Amniotic epithelial cell (primary cell): ENCODE results near the gene MMP28.
A peak's percentile ranks its signal among the peaks of the same experiment; 100 is the strongest.

Experiments used
- DNase-seq: peaks from one replicate; pipeline ENCODE4 v3.0.0-alpha.2; 2010; ENCODE audit warnings: low read depth

MMP28 gene, protein sequence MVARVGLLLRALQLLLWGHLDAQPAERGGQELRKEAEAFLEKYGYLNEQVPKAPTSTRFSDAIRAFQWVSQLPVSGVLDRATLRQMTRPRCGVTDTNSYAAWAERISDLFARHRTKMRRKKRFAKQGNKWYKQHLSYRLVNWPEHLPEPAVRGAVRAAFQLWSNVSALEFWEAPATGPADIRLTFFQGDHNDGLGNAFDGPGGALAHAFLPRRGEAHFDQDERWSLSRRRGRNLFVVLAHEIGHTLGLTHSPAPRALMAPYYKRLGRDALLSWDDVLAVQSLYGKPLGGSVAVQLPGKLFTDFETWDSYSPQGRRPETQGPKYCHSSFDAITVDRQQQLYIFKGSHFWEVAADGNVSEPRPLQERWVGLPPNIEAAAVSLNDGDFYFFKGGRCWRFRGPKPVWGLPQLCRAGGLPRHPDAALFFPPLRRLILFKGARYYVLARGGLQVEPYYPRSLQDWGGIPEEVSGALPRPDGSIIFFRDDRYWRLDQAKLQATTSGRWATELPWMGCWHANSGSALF

DNA sequence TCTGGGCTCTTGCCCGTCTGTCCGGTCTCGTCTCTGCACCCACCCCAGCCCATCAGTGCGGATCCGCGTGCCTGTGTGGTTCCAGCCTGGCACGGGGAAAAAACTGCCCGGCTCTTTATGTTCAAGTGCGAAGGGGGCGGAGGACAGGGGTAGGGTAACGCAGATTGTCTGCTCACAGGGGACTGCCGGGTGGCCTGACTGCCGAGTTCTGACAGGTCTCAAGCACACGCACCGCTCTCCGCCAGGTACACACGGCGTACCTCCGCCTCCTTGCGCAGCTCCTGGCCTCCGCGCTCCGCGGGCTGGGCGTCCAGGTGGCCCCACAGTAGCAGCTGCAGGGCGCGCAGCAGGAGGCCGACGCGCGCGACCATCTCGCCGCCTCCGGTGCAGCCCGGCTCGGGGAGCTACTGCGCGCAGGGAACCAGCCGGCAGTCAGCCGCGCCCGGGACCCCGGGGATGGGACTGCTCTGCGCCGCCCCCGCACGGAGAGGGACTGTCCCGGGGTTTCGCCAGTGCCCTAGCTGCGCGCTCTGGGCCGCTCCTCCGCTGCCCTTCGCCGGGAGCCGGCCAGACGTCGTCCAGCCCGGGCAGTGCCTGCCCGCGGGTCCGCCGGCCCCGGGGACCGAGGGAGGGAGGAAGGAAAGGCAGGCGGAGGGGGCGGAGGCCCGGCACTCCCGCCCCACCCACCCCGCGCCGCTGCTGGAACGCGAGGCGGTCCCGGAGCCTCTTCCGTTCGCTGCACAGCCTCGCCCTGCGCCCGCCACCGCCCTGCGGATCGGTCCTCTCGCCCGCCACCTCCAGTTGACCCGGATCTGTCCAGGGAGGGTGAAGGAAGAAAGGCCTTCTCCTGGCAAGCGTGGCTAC, at the start of gene MMP28:
MMP28 (minus strand) TSS at position 635 of the 864 bp plus-strand sequence; CDS start at position 371, 264 bp downstream.
- DNase-seq: peak; percentile 24

DNA sequence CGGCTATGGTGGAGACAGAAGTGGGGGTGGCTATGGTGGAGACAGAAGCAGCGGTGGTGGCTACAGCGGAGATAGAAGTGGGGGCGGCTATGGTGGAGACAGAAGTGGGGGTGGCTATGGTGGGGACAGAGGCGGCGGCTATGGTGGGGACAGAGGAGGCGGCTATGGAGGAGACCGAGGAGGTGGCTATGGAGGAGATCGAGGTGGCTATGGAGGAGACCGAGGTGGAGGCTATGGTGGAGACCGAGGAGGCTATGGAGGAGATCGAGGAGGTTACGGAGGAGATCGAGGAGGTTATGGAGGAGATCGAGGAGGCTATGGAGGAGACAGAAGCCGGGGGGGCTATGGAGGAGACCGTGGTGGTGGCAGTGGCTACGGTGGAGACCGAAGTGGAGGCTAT, 49.1 kb upstream of the MMP28 start:
- DNase-seq: no peak

DNA sequence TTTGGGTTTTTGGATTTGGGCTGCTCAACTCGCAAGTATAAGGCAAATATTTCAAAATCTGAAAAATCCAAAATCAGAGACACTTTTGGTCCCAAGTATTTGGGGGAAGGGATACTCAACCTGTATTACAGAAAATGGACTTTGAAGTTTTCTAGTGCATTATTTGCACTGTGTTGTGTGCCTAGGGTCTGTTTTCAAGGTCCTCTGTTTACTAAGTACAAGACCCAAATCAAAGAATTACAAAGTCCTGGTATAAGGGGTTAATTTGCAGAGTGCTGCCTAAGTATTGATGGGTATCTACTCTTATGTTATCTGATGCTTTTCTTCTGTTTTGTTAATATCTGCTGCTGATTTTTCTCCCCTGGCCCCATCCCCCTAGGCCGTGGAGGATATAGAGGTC, 48.3 kb upstream of the MMP28 start:
- DNase-seq: no peak

DNA sequence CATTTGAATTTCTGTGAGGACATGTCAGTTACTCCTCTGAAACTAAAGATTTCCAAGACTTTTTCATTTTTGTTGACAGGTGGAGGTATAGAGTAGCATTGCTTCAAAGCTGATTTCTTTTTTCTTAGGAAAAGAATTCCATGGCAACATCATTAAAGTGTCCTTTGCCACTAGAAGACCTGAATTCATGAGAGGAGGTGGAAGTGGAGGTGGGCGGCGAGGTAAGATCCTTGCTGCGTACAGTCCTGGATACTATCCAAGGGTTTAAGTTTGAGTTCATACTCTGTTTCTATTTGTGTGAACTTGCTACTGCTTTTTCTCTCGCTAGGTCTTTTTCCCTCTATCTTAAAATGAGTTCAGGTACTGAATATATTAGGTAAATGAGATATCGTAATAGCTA, 46.8 kb upstream of the MMP28 start:
- DNase-seq: no peak

DNA sequence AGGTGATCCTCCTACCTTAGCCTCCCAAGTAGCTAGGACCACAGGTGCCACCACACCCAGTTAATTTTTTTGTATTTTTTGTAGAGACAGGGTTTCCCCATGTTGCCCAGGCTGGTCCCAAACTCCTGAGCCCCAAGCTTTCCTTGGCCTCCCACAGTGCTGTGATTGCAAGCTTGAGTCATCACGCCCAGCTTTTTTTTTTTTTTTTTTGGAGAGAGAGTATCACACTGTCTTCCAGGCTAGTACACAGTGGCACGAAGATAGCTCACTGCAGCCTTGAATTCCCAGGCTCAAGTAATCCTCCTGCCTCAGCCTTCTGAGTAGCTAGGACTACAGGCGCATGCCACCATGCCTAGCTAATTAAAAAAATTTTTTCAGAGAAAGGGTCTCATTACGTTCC, 46.1 kb upstream of the MMP28 start:
- DNase-seq: peak; percentile 93

DNA sequence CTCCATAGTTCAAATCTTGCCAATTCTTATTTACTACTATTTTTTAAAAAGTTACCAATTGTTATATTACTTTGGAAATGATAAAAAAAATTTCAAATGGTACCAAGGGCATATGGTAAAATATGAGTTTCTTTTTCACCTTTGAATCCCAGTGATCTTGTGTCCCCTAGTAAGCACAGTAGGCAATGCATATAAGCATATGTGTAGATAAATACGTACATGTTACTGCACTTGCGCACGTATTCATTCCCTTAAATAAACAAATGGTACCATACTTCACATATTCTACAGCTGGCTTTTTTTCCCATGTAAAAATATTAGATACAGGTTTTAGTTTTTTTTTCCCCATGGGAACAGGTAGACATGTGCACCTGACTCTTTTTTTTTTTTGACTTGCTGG, 45.7 kb upstream of the MMP28 start:
- DNase-seq: no peak

DNA sequence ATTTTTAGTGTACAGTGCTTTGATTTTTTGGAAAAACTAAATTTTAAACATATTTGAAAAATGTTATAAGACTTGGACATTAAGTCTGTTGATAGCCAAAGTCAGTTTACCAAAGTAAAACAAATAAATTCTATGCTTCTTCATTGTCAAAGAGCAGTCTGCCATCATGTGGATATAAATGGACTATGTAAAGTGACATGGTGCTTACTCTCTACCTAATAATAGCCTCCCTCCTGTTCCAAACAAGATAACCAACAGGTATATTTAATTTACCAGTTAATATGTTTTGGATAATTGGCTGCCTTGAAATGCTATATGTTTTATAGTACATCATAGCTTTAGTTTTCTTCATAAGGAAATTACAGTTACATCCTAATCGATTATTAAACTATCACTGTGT, 29.8 kb upstream of the MMP28 start:
- no peak for DNase-seq

DNA sequence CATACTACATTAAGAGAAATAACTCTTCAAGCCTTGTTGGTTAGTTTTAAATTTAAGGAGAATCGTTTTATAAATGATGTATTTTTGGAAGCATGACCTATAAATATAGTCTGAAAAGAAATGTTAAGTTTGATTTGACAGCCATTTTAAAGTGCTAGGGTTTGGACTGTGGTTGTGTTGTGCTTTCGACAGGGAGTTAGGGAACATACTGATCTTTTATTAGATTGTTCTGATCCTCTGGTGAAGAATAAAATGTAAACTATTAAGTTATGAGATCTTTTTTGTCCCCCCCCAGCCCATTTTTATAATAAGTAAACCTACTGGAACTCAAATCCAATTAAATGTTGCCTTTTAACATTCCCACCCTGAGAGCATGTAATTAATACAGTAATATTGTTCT, 25.9 kb upstream of the MMP28 start:
- DNase-seq: no peak

DNA sequence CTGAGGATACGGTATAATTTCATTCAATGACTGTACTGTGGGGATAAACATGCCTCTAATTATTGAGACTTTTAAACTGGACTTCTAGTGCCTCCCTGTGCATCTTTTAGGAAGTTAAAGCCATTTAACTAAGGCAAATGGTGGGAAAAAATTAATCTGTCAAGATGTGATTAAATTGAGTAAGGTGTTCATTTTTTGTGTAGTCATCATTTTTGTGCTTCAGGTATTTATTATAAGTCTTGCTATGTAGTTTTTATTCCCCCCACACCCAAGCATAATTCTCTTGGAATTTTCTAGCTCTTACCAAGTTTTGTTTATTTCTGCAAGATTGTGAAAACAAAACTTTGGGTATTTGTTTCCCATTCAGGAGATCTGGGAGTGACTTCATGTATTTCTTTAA, 24.0 kb upstream of the MMP28 start:
- no peak for DNase-seq

DNA sequence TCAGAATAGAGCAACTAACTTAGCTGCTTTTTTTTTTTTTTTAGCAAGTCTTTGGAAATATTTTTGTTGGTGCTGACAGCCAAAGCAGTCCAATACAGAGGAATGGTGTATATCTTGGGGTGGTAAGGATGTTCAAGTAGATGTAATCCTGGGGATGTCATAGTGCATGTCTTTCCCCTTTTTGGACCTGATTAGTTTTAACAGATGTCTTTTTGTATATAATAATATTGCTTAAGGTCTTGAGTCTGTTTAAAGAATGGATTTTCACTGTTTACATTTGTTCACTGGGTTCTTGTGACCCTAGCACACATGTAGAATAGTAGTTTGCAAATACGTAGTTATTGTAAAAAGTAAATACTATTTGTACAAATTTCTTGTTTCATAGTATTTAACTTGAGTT, 21.8 kb upstream of the MMP28 start:
- no peak for DNase-seq

DNA sequence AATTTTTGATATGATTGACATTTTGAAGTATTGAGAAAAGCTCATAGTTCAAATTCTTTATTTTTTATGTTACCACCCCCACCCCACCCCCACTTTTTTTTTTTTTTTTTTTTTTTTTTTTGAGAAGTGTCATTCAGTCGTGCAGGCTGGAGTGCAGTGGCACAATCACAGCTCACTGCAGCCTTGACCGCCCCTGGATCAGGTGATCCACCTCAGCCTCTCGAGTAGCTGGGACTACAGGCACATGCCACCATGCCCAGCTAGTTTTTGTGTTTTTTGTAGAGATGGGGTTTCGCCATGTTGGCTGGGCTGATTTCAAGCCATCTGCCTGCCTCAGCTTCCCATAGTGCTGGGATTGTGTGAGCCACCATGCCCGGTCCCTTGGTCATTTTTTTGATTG, 21.3 kb upstream of the MMP28 start:
- DNase-seq: no peak

DNA sequence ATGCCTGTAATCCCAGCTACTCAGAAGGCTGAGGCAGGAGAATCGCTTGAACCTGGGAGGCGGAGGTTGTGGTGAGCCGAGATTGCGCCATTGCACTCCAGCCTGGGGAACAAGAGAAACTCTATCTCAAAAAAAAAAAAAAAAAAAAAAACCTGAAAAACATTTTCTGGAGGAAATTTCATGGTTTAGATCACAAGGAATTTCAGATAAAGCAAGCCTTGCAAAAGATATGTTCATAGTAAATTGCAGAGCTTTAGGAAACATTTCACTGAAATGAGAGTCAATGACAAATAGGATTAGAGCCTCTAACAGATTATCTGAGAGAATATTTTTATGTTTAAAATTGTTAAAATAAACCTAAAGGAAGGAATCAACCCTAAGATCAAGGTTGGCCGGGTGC, 17.0 kb upstream of the MMP28 start:
- DNase-seq: peak; percentile 77

DNA sequence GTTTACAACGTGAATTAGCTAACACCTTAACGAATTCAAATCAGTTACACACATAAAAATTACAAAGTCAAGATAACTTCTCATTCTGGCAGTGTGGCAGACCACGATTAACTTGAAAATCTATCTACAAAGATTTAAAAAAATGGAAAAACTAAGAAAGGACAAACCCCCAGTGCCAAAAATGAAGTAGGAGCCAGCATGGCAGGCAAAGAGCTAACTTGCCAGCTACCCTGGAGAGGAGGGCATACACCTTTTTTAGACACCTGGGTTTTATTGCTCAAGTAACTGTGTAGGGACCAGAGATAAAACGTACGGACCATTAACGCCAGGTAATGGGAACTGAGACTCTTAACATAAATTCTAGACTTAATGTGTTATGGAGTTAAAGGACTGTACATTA, 16.3 kb upstream of the MMP28 start:
- no peak for DNase-seq

DNA sequence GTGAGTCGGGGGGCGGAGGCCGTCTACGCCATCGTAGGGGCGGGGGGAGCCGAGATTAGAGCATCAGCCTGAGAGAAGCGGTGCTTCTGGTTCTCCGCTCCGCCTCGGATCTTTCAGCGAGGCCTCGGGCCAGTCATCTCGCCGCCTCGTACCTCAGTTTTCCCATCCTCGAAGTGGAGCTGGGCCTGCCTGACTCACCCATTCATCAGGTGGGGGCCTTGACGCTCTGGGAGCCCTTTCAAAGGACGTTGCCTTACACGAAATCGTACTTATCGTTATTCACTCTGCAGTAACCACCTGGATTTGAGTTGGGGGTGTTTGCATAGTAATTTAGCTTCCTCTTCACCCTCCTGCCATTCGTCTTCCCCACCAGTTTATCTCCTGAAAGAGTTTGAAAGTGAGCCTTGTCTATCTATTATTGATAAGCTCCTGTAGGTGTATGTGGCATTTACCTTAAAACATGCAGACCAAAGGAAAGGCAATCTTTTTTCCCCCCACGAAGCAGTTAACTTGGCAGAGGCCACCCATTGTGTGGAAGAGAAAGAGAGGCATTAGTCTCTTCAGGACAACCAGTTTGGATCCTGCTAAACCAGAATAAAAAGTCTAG, 14.5 kb upstream of the MMP28 start:
- DNase-seq: peak; percentile 22

DNA sequence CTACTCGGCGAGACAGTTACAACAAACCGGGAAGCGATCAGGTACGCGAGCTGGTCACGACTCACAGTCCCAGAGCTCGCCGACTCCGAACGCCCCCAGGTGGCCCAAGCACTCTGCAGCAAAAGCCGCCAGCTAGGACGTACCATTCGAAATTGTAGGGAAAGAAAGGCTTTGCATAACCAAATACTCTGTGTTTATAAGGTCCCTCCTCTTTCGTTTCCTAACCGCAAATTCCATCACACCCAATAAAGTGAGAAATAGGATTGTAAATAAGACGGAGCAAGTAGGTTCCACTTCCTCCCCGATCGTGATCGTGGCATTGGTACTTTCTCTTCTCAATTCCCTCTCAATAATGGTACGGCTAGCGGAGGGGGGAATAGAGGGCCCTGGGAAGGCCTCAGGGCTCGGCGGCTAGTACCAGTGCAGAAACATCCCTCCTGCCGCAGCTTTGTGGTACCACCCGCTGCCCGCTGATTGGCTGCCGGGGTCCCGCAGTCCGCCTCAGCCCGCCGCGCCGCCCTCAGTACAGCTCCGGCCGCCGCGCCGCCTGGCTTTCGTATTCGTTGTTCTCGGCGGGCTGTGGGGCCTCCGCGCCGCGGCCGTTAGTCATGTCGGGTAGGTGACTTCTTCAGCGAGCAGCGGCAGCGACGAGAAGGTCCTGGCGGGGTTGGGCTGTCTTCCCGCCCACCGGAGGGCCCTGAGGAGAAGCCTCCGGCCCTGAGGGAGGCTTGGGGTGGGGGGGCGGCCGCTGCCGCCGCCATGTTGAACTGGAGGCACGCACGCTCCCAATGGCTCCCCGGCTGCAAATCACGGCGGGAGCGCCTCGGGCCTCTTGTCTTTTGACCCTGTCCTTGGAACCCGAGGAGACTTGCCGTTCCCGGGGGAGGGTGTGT, 13.8 kb upstream of the MMP28 start, which contains the start of gene TAF15:
TAF15 (plus strand) TSS at position 523 of the 893 bp plus-strand sequence; CDS start at position 609, 86 bp downstream.
- DNase-seq: peak; percentile 98

DNA sequence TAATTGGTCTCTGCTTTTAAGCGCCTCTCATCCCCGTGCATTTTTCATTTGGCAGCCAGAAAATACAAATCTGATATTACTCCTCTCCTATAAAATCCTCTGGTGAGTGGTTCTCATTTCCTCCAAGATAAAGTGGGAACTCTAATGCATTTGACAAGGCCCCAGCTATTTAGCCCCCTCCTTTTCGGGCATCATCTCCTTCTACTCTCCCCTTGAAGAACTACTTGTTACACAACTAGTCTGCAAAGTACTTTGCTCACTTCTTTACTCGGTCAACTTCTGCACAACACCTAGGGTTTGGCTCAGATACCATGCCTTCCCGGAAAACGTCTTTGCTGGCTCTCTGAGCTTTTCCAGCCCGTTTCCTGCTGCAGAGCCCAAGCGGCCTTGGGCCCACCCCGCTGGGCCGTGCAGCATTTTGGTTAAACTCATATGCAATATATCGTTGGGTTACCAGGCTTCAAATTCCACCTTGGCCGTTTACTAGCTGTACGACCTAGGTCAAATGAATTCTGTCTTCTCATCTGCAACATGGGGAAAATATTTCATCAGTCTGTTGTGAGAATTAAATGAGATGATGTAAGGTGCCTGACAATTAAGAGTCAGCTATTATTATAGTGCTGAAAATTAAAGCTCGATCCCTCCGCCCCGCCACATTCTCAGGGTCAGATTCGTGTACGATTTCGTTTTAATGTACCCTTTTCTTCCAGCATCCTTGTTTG, 13.0 kb upstream of the MMP28 start:
- no peak for DNase-seq

DNA sequence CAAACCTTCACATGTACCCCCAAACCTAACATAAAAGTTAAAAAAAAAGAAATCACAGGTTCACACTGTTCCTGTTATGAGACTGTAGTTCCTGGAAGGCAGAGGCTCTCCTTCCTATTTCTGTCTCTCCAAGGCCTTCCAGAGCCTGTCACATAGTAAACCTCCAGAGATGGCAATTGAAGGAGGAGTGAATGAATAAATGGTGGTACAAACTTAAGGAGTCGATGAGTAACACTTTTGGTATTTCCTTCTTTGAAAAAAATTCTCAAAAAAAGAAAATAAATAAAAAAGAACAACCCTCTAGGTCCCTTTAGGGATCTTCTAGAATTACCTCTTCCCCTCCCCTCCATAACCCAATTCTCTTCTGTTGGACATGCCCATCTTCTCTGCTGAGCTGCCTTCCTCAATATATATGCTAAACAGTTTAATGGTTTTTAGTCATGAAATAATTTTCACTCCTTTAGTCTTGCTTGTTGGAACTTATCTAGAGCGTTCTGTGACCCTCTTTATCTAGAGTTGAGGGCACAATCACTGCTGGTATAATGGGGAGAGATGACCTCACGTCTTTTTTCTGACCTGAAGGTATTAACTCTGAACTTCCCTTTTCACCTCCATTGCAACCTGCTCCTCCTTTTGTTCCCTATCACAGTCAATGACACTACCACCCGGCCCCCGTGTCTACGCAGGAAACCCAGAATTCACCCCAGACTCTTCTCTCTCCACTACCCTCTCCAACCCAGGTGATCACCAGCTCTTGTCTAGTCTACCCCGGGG, 12.1 kb upstream of the MMP28 start:
- peak; percentile 51 for DNase-seq

DNA sequence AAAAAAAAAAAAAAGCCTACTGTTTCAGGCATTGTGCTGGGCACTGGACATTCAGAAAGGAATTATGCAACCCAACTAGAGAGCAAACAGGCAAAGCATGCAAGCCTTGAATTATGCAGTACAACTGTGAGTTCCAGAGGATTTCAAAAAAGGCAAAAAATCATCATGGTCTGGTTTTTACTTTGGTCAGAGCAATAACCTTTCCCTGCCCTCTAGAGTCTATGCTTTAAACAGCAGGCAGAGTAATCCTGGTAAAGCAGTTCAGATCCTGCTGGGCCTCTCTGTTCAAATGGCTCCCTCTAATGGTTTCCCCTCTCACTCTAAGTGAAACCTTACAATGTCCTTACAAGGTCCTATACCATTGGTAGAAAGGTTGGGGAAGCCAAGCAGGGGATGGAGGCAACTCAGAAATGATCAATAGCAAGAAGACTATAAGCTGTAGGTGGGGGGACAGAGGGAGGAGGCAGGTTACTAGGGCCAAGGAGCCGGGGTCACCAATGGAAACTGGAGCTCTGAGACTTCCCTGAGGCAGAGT, 9.3 kb upstream of the MMP28 start:
- peak; percentile 96 for DNase-seq

DNA sequence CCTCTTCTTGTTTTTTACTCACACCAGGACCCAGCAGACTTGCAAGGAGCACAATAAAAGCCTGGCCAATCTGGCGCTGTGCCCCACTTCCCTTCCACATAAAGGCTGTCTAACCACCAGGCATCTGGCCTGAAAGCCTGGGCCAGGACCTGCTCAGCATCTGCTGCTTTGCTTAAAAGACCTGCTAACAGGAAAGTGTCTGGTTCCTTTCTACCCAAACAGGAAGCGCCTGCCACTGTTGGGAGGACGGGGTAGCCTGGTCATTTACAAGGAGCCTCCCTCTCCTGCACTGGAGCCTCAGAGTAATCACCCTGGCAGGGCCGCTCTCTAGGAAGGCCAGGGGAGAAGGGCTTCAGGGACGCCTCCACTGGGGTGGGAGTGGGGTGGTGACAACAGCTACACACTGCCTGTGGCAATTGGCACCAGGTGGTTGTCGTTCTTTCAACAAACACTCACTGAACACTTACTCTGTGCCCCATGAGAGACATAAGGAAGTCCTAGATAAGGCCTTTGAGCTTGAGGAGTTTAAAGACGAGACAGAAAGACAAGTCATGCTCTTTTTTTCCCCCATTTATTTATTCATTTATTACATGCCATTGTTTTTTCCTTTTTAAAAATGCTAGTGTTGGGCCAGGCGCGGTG, 6.3 kb upstream of the MMP28 start:
- peak; percentile 83 for DNase-seq
